Small intestine (tissue), 7 donors: ENCODE data around the gene ATP2A2. TPM values are rescaled to one million over a fixed set of nuclear protein-coding genes. Genes with fewer than 3 reads are reported as not detected.

Source experiments
- DNase-seq, 2 donors: peaks; one replicate each; pipeline versions ENCODE4 v3.0.0 to v3.0.0-alpha.2; 2013
- FAIRE-seq: peaks from 2 replicates; lab custom pipeline; 2012; peaks lifted over from hg19 to GRCh38; lab: Jason Lieb, UNC
- H3K27ac ChIP-seq, 3 donors: one replicate each; pipeline ENCODE4 v1.5.1; 2013; ENCODE audit warnings: low read length in 2 of 3, mild to moderate bottlenecking in 2 of 3, control low read depth in 1 of 3, inconsistent platforms in 1 of 3, low read depth in 1 of 3, moderate library complexity in 1 of 3
- H3K27me3 ChIP-seq, 3 donors: one replicate each; pipeline ENCODE4 v1.6.1; 2013; ENCODE audit warnings: low read length in 3 of 3, inconsistent platforms in 1 of 3; ENCODE audit not compliant: control insufficient read depth in 3 of 3, insufficient read depth in 3 of 3
- H3K36me3 ChIP-seq, 3 donors: one replicate each; pipeline ENCODE4 v1.6.1; 2013; ENCODE audit warnings: low read length in 3 of 3, inconsistent platforms in 1 of 3, low read depth in 1 of 3, mild to moderate bottlenecking in 1 of 3, moderate library complexity in 1 of 3; ENCODE audit not compliant: control insufficient read depth in 3 of 3, insufficient read depth in 2 of 3
- H3K4me1 ChIP-seq, 3 donors: one replicate each; pipeline ENCODE4 v1.6.1; 2013; ENCODE audit warnings: low read length in 2 of 3, inconsistent platforms in 1 of 3, low read depth in 1 of 3, mild to moderate bottlenecking in 1 of 3, moderate library complexity in 1 of 3; ENCODE audit not compliant: control insufficient read depth in 3 of 3, insufficient read depth in 2 of 3
- H3K4me3 ChIP-seq, 3 donors: one replicate each; pipeline ENCODE4 v1.5.1; 2013; ENCODE audit warnings: low read length in 3 of 3, control low read depth in 1 of 3, inconsistent platforms in 1 of 3, low read depth in 1 of 3, mild to moderate bottlenecking in 1 of 3, moderate library complexity in 1 of 3
- H3K9me3 ChIP-seq, 2 donors: one replicate each; pipeline ENCODE4 v1.6.1; 2013; ENCODE audit warnings: low read depth in 1 of 2, low read length in 1 of 2; ENCODE audit not compliant: control insufficient read depth in 2 of 2, insufficient read depth in 1 of 2
- WGBS, 3 donors: extraction: QIAGEN DNeasy Blood & Tissue Kit; methylation state at CpG; one replicate each; pipeline ENCODE4 v1.1.7; 2013; 5-methylcytosine and 5-hydroxymethylcytosine counted together
- polyA plus RNA-seq, 4 donors: library from polyadenylated mRNA; stranded (reverse) in 3 of 4; unstranded in 1 of 4; fragments of 200-250 nt in 3 of 4; fragments of 120-200 nt in 1 of 4; gene quantifications; one replicate each; pipeline versions ENCODE4 v1.2.1 to v1.2.3, GENCODE V29; 2013
- donor health status: healthy with polysubstance abuse.
- donor health status: control.
- donor health status: control.
- donor health status: Bipolar disorder and iron deficiency.
- donor health status: healthy.

Gene ATP2A2
- polyA plus RNA-seq, 4 donors = 14.8 to 134 (median 61.2) TPM

- Histone ChIP-seq H3K27ac (no peak overlapping the region), H3K4me1 (peaks cover 12 to 49% (median 20%) of the 10 kb centered on the region in 3 donors)
These were observed 36.2 kb upstream of the ATP2A2 start for GRCh38 chr12:110244829-110245228.

GRCh38 chr12:110245369-110245772, 35.7 kb upstream of the ATP2A2 start:
- FAIRE-seq = no peak
- peaks cover 14 to 54% (median 23%) of the 10 kb centered on the region in 3 donors for H3K4me1 ChIP-seq
- peak overlapping the region in 2 of 3 donors; percentile 13 to 97 for H3K27ac ChIP-seq
- peak; percentile 58 to 81 for DNase-seq
- no peak overlapping the region for H3K4me3 ChIP-seq
- H3K36me3 ChIP-seq = no peaks in the 10 kb centered on the region
- H3K9me3 ChIP-seq = peaks cover 0 to 7% of the 10 kb centered on the region in 2 donors
- H3K27me3 ChIP-seq = no peaks in the 10 kb centered on the region
- WGBS, 3 donors = 15 to 64% (median 36%) methylated on average over 3 of the region's 3 CpGs

More at GRCh38 chr12:110244829-110245228, 36.2 kb upstream of the ATP2A2 start:
- no peaks in the 10 kb centered on the region for H3K36me3 ChIP-seq
- FAIRE-seq (no peak), DNase-seq (no peak)
- 79 to 86% (median 85%) methylated on average over 8 of the region's 8 CpGs for WGBS, 3 donors
- no peaks in the 10 kb centered on the region for H3K27me3 ChIP-seq
- peaks cover 0 to 7% of the 10 kb centered on the region in 2 donors for H3K9me3 ChIP-seq
- H3K4me3 ChIP-seq = no peak overlapping the region

DNA sequence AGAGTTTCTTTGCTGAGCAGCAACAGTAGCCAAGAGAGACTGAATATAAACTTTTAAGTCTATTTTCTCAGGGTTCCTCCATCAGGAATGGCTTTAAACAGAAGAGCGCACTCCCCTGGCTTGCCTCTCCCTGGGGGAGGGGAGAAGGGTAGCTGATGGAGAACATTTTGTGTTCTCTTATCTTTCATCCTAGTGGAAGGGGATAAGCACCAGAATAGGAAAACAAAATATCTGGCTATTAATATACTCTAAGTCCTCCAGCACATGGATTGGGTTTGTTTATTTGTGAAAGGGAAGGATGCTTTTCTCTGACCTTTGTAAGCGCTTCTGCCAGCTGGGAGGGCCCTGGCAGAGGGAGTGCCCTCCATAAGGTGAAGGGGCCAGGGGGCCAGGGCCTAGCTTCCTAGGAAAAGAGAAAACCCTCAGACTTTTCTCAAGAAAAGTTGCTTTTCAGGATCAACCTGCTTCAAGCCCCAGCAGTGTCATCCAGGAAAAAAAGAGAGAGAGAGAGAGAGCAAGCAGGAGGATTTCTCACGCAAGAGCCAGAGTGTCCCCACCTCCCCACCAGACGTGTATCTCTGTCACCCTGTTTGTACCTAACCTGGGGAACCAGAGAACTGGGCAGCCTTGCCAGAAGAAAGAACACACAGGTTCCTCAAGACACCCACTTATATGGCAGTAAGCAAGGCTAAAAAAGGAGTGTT, 34.3 kb upstream of the ATP2A2 start:
- DNase-seq (no peak), FAIRE-seq (no peak)
- H3K27me3 ChIP-seq = no peaks in the 10 kb centered on the region
- 33 to 58% (median 47%) methylated on average over 4 of the region's 4 CpGs for WGBS, 3 donors
- no peaks in the 10 kb centered on the region for H3K36me3 ChIP-seq
- H3K9me3 ChIP-seq = peaks cover 0 to 7% of the 10 kb centered on the region in 2 donors
- H3K27ac ChIP-seq = peak overlapping the region; percentile 97 to 98 (median 98)
- peaks cover 17 to 59% (median 25%) of the 10 kb centered on the region in 3 donors for H3K4me1 ChIP-seq
- no peak overlapping the region for H3K4me3 ChIP-seq

DNA sequence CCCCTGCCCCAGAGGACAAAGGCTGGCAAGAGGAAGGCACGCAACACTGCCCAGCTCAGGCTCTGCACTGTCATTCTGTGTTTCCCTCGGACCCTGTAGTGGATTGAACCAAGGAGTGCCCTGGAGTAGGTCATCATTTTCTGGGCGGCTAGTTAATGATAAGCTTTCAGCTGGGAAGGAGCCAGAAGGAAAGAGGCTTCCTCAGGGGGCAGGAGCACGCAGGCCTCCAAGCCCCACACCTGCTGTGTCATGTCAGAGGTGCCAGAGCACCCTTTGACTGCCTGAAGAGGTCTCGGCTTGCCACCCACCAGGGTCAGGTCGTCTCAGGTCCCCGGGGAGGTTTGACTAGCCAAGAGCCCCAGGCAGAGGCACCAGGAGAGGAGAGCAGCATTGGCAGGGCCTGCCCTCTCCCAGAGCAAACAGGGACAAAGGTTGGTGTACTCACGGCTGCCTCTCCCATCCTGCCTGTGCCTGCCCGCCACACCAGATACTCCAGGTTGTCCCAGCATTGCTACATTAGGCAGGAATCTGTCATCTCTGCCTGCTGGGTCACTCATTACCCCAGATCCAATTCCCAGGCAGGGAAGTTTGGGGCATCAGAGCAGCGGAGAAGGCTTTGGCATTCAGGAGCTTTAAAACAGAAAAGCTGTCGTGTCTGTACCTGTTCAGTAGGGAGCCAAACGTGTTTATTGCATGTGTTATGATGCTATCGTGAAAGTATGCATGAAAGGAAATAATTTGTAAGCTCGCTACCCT, 33.5 kb upstream of the ATP2A2 start:
- peaks cover 17 to 60% (median 25%) of the 10 kb centered on the region in 3 donors for H3K4me1 ChIP-seq
- 9 to 53% (median 22%) methylated on average over 14 of the region's 14 CpGs for WGBS, 3 donors
- FAIRE-seq = no peak

GRCh38 chr12:110248096-110248447, 33.0 kb upstream of the ATP2A2 start:
- no peaks in the 10 kb centered on the region for H3K27me3 ChIP-seq
- H3K9me3 ChIP-seq = peaks cover 0 to 7% of the 10 kb centered on the region in 2 donors
- peak overlapping the region; percentile 97 to 98 (median 98) for H3K27ac ChIP-seq
- 19 to 70% (median 40%) methylated on average over 4 of the region's 4 CpGs for WGBS, 3 donors
- peak overlapping the region in 1 of 3 donors; percentile 0 for H3K4me3 ChIP-seq
- FAIRE-seq (no peak), DNase-seq (no peak)
- H3K36me3 ChIP-seq = no peaks in the 10 kb centered on the region
- H3K4me1 ChIP-seq = peaks cover 19 to 65% (median 25%) of the 10 kb centered on the region in 3 donors

More for the DNA sequence above, 33.5 kb upstream of the ATP2A2 start:
- peak; percentile 95 to 98 for DNase-seq
- H3K9me3 ChIP-seq = peaks cover 0 to 7% of the 10 kb centered on the region in 2 donors
- no peaks in the 10 kb centered on the region for H3K36me3 ChIP-seq
- H3K27me3 ChIP-seq = no peaks in the 10 kb centered on the region
- peak overlapping the region in 1 of 3 donors; percentile 0 for H3K4me3 ChIP-seq
- H3K27ac ChIP-seq = peak overlapping the region; percentile 97 to 98 (median 98)

GRCh38 chr12:110249105-110249504, 31.9 kb upstream of the ATP2A2 start:
- Histone ChIP-seq H3K4me3 (no peak overlapping the region), H3K36me3 (no peaks in the 10 kb centered on the region), H3K4me1 (peaks cover 19 to 67% (median 25%) of the 10 kb centered on the region in 3 donors), H3K27me3 (no peaks in the 10 kb centered on the region), H3K27ac (peak overlapping the region; percentile 97 to 98 (median 98)), H3K9me3 (peaks cover 0 to 7% of the 10 kb centered on the region in 2 donors)
- 16 to 27% (median 23%) methylated on average over 4 of the region's 4 CpGs for WGBS, 3 donors
- no peak for DNase-seq
- FAIRE-seq = no peak

GRCh38 chr12:110249716-110250225, 31.3 kb upstream of the ATP2A2 start:
- no peak for FAIRE-seq
- H3K36me3 ChIP-seq = no peaks in the 10 kb centered on the region
- peaks cover 0 to 7% of the 10 kb centered on the region in 2 donors for H3K9me3 ChIP-seq
- peak; percentile 82 to 94 for DNase-seq
- H3K4me1 ChIP-seq = peaks cover 19 to 66% (median 25%) of the 10 kb centered on the region in 3 donors
- H3K27me3 ChIP-seq = no peaks in the 10 kb centered on the region
- H3K27ac ChIP-seq = peak overlapping the region; percentile 97 to 98 (median 98)
- H3K4me3 ChIP-seq = no peak overlapping the region
- WGBS, 3 donors = 24 to 60% (median 31%) methylated on average over 7 of the region's 7 CpGs

DNA sequence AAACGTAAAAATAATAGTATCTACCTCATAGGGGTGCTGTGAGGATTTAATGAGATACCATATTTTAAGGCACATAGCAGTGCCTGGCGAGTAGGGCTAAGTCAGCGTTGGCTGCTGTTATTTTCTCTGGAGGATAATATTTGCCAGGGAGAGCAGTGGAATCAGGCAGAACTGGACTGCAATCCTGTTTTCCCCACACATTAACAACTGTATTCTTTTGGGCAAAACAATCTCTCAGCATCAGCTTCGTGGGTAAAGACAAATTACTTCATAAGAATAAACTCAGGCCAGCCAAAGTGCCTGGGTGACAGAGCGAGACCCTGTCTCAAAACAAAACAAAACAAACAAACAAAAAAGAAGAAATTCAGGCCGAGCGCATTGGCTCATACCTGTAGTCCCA, 29.7 kb upstream of the ATP2A2 start:
- H3K27me3 ChIP-seq = no peaks in the 10 kb centered on the region
- H3K27ac ChIP-seq = no peak overlapping the region
- no peak for FAIRE-seq
- H3K4me1 ChIP-seq = peaks cover 16 to 51% (median 25%) of the 10 kb centered on the region in 3 donors
- H3K9me3 ChIP-seq = no peaks in the 10 kb centered on the region
- WGBS, 3 donors = 86 to 93% (median 88%) methylated on average over 7 of the region's 7 CpGs
- H3K36me3 ChIP-seq = no peaks in the 10 kb centered on the region
- no peak overlapping the region for H3K4me3 ChIP-seq
- no peak for DNase-seq
